ENCODE results near the gene AIRE.
A peak's percentile ranks its signal among the peaks of the same experiment; 100 is the strongest.

The AIRE gene

DNA sequence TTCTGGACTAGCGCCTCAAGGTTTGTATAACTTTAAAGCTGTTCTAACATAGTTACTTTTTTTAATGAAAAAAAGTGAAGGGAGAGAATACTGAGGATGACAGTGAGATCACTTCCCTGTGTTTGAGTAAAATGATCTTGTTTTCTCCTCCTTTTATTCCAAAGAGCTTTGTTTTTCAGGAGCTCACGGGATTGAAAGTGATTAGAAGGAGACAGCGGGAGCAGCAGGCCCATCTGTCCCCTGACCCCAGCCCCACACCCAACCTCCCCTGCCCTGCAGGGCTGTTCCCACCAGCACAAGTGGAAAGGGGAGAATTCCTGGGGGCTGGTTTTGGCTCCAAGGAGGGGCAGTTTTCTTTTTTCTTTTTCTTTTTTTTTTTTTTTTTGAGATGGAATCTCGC is 21.9 kb upstream of the AIRE start:
- DNase-seq (ENCODE audit: extremely low read depth, low read depth) = no peak
- TF ChIP-seq, protein P1, sequence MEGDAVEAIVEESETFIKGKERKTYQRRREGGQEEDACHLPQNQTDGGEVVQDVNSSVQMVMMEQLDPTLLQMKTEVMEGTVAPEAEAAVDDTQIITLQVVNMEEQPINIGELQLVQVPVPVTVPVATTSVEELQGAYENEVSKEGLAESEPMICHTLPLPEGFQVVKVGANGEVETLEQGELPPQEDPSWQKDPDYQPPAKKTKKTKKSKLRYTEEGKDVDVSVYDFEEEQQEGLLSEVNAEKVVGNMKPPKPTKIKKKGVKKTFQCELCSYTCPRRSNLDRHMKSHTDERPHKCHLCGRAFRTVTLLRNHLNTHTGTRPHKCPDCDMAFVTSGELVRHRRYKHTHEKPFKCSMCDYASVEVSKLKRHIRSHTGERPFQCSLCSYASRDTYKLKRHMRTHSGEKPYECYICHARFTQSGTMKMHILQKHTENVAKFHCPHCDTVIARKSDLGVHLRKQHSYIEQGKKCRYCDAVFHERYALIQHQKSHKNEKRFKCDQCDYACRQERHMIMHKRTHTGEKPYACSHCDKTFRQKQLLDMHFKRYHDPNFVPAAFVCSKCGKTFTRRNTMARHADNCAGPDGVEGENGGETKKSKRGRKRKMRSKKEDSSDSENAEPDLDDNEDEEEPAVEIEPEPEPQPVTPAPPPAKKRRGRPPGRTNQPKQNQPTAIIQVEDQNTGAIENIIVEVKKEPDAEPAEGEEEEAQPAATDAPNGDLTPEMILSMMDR (IDR thresholded peaks at IDR 0.05; ENCODE audit: low read depth, low read length) = no peak

DNA sequence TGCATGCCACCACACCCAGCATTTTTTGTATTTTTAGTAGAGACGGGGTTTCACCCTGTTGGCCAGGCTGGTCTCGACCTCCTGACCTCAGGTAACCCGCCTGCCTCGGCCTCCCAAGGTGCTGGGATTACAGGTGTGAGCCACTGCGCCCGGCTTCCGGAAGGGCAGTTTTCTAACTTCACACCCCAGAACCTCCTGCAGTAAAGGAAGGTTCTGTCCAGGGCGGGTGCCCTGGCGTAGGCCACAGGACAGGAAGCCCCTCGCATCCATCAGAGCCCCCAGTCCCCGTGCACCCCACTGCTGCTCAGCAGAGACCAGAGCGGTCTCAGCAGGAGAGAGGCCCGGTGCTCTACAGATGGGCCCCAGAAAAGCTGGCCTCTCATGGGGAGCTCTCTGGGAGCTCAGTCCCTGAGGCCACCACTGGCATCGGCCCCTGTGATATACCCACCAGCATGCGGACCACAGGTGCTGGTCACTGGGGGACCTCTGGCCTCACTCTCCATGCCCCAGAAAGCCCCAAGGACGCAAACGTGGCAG is 19.9 kb upstream of the AIRE start:
- DNase-seq (ENCODE audit: extremely low read depth, low read depth) = no peak
- TF ChIP-seq, protein P1 (IDR thresholded peaks at IDR 0.05; ENCODE audit: low read depth, low read length) = no peak

DNA sequence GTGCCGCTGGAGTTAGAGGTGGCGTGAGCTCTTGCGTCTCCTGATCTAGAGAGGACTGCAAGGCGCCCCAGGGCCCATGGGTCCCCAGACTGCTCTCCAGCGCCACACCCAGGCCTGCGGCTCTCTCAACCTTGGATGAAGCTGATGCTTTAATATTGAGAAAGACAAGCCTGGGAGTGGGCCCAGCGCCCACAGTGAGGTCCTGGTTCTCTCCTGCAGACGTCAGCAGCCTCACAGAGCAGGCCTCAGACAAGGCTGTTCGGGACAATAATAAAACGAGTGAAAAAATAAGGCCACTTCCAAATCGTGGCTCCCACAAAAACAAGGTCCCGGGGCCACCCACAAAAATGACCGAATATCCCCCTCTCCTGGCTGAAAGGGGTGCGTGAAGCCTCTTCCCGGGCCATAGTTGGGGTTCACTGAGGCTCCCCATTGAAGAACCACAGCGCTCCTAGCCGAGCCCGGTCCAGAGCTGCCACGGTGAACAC is 18.0 kb upstream of the AIRE start:
- TF ChIP-seq, protein P1 (IDR thresholded peaks at IDR 0.05; ENCODE audit: low read depth, low read length) = peak; percentile 4; the same call in 1 of the 2 replicates
- DNase-seq (ENCODE audit: extremely low read depth, low read depth) = no peak

DNA sequence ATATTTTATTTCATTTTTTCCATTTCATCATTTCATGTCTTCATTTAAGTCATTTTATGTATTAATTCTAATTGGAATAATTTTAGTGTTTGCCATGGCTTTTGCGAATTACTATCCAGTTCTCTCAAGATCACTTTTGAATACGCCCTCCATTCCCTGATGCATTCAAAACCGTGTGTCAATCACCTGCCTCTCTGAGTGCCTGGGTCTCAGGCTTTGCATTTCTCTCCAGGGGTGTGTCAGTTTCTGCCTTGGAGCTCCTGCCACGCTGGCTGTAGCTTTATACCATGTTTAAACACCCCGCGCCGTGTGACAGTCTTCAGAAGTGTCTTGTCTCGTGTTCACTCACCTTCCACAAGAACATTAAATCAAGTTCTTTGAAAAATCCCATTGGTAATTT is 16.6 kb upstream of the AIRE start:
- no peak for DNase-seq (ENCODE audit: extremely low read depth, low read depth)
- TF ChIP-seq, protein P1 (IDR thresholded peaks at IDR 0.05; ENCODE audit: low read depth, low read length) = no peak

DNA sequence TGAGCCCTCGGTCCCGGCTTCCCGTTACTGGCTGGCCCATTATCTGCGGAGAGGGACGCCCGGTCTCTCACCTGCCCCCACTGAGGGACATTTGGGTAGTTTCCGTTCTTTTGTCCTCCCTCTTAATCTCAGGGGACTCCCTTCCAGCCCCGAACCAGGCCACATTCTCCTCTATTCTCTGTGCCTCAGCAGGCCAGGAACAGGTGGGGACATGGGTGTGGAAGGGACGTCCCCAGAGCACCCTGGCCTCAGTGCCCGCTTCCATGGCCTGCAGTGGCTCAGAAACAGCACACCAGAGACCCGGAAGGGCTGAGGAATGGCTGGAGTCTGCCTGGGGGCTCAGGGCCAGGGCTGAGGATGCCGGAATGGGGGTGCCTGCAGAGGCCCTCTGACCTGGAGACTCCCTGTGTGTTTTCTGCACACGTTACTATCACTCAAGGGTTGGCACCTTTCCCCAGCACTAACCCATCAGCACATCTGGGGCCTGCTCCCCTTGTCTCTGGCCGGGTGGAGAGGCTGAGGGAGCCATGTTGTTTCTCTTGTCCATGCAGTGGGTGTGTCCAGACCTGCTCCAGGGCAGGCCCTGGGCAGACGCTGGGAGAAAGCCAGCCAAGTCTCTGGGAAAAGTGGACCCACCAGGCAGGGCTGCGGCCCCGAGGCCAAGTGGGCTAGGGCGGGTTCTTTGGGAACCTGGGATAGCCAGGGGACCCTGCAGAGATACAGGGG is 14.0 kb upstream of the AIRE start:
- no peak for DNase-seq (ENCODE audit: extremely low read depth, low read depth)
- TF ChIP-seq, protein P1 (IDR thresholded peaks at IDR 0.05; ENCODE audit: low read depth, low read length) = no peak

DNA sequence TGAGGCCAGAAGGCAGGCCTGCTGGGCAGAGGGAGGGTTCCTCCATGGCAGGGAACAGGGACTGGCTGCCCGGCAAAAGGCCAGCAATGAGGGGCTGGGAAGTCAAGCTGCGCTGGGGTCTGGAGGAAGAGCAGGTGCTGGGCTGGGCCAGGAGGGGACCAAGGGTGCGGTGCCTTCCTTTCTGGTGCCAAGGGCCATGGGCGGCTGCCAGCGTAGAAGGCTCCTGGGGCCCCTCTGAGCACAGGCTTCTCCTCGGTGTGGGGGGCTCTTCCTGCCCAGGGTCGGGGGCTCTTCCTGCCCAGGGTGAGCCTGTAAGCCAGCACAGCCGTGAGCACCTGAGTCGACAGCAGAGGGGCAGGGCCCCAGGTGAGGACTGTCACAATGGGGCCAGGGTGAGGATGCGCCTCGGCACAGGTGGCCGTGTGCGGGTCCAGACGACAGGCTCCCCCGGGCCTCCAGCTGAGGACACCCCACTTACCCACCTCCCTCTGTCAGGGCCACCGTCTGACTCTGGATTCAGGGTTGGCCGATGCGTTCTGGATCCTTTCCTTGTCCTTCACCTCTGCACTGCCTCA is 13.3 kb upstream of the AIRE start:
- DNase-seq (ENCODE audit: extremely low read depth, low read depth) = no peak
- TF ChIP-seq, protein P1 (IDR thresholded peaks at IDR 0.05; ENCODE audit: low read depth, low read length) = no peak

DNA sequence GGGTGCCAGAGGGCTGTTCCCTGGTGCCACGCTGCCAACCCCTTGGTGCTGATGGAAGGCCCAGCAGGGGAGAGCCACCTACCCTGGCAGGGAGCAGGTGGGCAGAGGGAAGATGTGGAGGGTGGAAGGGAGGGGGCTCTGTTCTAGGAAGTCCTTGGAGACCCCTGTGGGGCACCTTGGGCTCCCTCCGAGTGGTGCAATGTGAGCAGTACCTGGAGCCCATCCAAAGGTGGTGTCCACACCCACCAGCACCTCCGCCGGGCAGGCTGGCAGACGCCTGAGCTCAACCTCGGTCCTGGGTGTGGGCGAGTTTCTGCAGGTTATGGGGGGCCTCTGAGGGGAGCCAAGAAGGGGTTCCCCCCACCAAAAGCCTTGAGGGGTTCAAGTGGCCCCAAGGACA is 12.6 kb upstream of the AIRE start:
- no peak for DNase-seq (ENCODE audit: extremely low read depth, low read depth)
- TF ChIP-seq, protein P1 (IDR thresholded peaks at IDR 0.05; ENCODE audit: low read depth, low read length) = no peak

All from AG09319 (cell line).